Measurements from ENCODE around the gene NLGN1. TPM values are rescaled to one million over a fixed set of nuclear protein-coding genes. Genes with fewer than 3 reads are reported as not detected.

Gene NLGN1
- total RNA-seq, 1 experiment from 2014 or later: not detected

GRCh38 chr3:174159604-174160003 lies 762.1 kb downstream of the NLGN1 start:
- Mint-ChIP-seq H3K4me3 (ENCODE audit: unreplicated experiment) (no peak overlapping the region), H3K36me3 (ENCODE audit: insufficient read depth, unreplicated experiment) (no peaks in the 10 kb centered on the region), H3K27me3 (ENCODE audit: insufficient read depth, unreplicated experiment) (no peaks in the 10 kb centered on the region), H3K9me3 (ENCODE audit: unreplicated experiment) (peaks cover 6% of the 10 kb centered on the region), H3K4me1 (ENCODE audit: insufficient read depth, unreplicated experiment) (no peaks in the 10 kb centered on the region), H3K27ac (ENCODE audit: low read depth, unreplicated experiment) (no peak overlapping the region)
- no TSS peak for BruUV-seq (replicated peaks)
- intact Hi-C loops (cut with micrococcal nuclease): no loop called here
- ChIA-PET POLR2A (no interaction called here), CTCF (no interaction called here)
- no peak for DNase-seq (ENCODE audit: unreplicated experiment)
- TF ChIP-seq CTCF (IDR thresholded peaks at IDR 0.05; ENCODE audit: unreplicated experiment): no peak

DNA sequence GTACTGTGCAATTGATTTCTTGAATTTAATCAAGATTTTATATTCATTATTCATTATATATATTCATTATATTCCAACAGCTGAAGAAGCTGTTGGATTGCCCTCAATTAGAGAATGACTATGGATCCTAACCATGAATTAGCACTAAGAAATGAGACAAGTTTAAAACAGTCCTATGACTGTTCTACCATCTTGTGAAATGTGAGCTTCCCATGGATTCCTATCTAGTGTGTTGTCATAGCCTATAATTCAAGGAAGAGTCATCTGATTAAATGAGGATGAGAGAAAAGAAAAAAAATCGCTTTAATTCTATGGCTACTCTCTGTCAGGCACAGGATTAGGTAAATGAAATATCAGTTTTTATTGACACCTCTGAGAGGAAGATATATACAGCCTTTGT lies 765.0 kb downstream of the NLGN1 start:
- intact Hi-C loops (cut with micrococcal nuclease): no loop called here
- ChIA-PET CTCF (no interaction called here), POLR2A (interaction anchor here (0.6 kb wide), 1 partner anchor 1410 kb away, joined by 5 read pairs; no protein-coding TSS in a partner anchor)
- Mint-ChIP-seq H3K4me1 (ENCODE audit: insufficient read depth, unreplicated experiment) (no peaks in the 10 kb centered on the region), H3K27ac (ENCODE audit: low read depth, unreplicated experiment) (no peak overlapping the region), H3K36me3 (ENCODE audit: insufficient read depth, unreplicated experiment) (no peaks in the 10 kb centered on the region), H3K9me3 (ENCODE audit: unreplicated experiment) (peaks cover 12% of the 10 kb centered on the region), H3K27me3 (ENCODE audit: insufficient read depth, unreplicated experiment) (no peaks in the 10 kb centered on the region), H3K4me3 (ENCODE audit: unreplicated experiment) (no peak overlapping the region)
- DNase-seq (ENCODE audit: unreplicated experiment): no peak
- no TSS peak for BruUV-seq (replicated peaks)
- TF ChIP-seq CTCF (IDR thresholded peaks at IDR 0.05; ENCODE audit: unreplicated experiment): no peak

GRCh38 chr3:174168026-174168425 lies 770.5 kb downstream of the NLGN1 start:
- Mint-ChIP-seq H3K4me3 (ENCODE audit: unreplicated experiment) (no peak overlapping the region), H3K4me1 (ENCODE audit: insufficient read depth, unreplicated experiment) (no peaks in the 10 kb centered on the region), H3K27me3 (ENCODE audit: insufficient read depth, unreplicated experiment) (no peaks in the 10 kb centered on the region), H3K9me3 (ENCODE audit: unreplicated experiment) (peaks cover 12% of the 10 kb centered on the region), H3K36me3 (ENCODE audit: insufficient read depth, unreplicated experiment) (no peaks in the 10 kb centered on the region), H3K27ac (ENCODE audit: low read depth, unreplicated experiment) (no peak overlapping the region)
- ChIA-PET POLR2A (no interaction called here), CTCF (no interaction called here)
- intact Hi-C loops (cut with micrococcal nuclease): no loop called here
- DNase-seq (ENCODE audit: unreplicated experiment): no peak
- no TSS peak for BruUV-seq (replicated peaks)
- TF ChIP-seq CTCF (IDR thresholded peaks at IDR 0.05; ENCODE audit: unreplicated experiment): no peak

GRCh38 chr3:174168538-174169254 lies 771.2 kb downstream of the NLGN1 start:
- no peak for DNase-seq (ENCODE audit: unreplicated experiment)
- ChIA-PET CTCF (no interaction called here), POLR2A (no interaction called here)
- Mint-ChIP-seq H3K27me3 (ENCODE audit: insufficient read depth, unreplicated experiment) (no peaks in the 10 kb centered on the region), H3K27ac (ENCODE audit: low read depth, unreplicated experiment) (no peak overlapping the region), H3K4me3 (ENCODE audit: unreplicated experiment) (no peak overlapping the region), H3K4me1 (ENCODE audit: insufficient read depth, unreplicated experiment) (no peaks in the 10 kb centered on the region), H3K36me3 (ENCODE audit: insufficient read depth, unreplicated experiment) (no peaks in the 10 kb centered on the region), H3K9me3 (ENCODE audit: unreplicated experiment) (peaks cover 12% of the 10 kb centered on the region)
- intact Hi-C loops (cut with micrococcal nuclease): no loop called here
- BruUV-seq (replicated peaks): no TSS peak
- no peak for TF ChIP-seq CTCF (IDR thresholded peaks at IDR 0.05; ENCODE audit: unreplicated experiment)

Data from MCF 10A (cell line).